ENCODE data around the gene FCHO1.

The FCHO1 gene

GRCh38 chr19:17735410-17735809, 15.9 kb upstream of the FCHO1 start:
- no peak for DNase-seq (ENCODE audit: low read depth in 2 of 2)

GRCh38 chr19:17737690-17738153, 13.6 kb upstream of the FCHO1 start:
- no peak for DNase-seq (ENCODE audit: low read depth in 2 of 2)

- no peak for DNase-seq (ENCODE audit: low read depth in 2 of 2)
These were observed 12.0 kb upstream of the FCHO1 start for GRCh38 chr19:17739121-17739875.

- DNase-seq (ENCODE audit: low read depth in 2 of 2) = no peak
These were observed 9.8 kb upstream of the FCHO1 start for GRCh38 chr19:17741456-17741855.

GRCh38 chr19:17743874-17744580, 7.2 kb upstream of the FCHO1 start:
- no peak for DNase-seq (ENCODE audit: low read depth in 2 of 2)

GRCh38 chr19:17747205-17748098, 3.8 kb upstream of the FCHO1 start:
- DNase-seq (ENCODE audit: low read depth in 2 of 2) = peak; percentile 88 to 90

- no peak for DNase-seq (ENCODE audit: low read depth in 2 of 2)
These were observed 2.2 kb upstream of the FCHO1 start for GRCh38 chr19:17748884-17749638.

- DNase-seq (ENCODE audit: low read depth in 2 of 2) = peak in 1 of 2 donors; percentile 19
These were observed 1.4 kb upstream of the FCHO1 start for GRCh38 chr19:17749912-17750317.

- DNase-seq (ENCODE audit: low read depth in 2 of 2) = no peak
These were observed 616 bp downstream of the FCHO1 start for GRCh38 chr19:17751912-17752273.

- no peak for DNase-seq (ENCODE audit: low read depth in 2 of 2)
These were observed 1.8 kb downstream of the FCHO1 start for GRCh38 chr19:17752865-17753639.

- DNase-seq (ENCODE audit: low read depth in 2 of 2) = no peak
These were observed 2.7 kb downstream of the FCHO1 start for GRCh38 chr19:17753976-17754375.

- DNase-seq (ENCODE audit: low read depth in 2 of 2) = no peak
These were observed 3.6 kb downstream of the FCHO1 start for GRCh38 chr19:17754634-17755442.

GRCh38 chr19:17755443-17755890, 4.2 kb downstream of the FCHO1 start:
- no peak for DNase-seq (ENCODE audit: low read depth in 2 of 2)

GRCh38 chr19:17755977-17756670, 4.8 kb downstream of the FCHO1 start:
- no peak for DNase-seq (ENCODE audit: low read depth in 2 of 2)

- DNase-seq (ENCODE audit: low read depth in 2 of 2) = no peak
These were observed 5.8 kb downstream of the FCHO1 start for GRCh38 chr19:17757125-17757524.

- DNase-seq (ENCODE audit: low read depth in 2 of 2) = no peak
These were observed 7.2 kb downstream of the FCHO1 start for GRCh38 chr19:17758515-17758914.

- DNase-seq (ENCODE audit: low read depth in 2 of 2) = no peak
These were observed 9.9 kb downstream of the FCHO1 start for GRCh38 chr19:17761148-17761547.

- DNase-seq (ENCODE audit: low read depth in 2 of 2) = no peak
These were observed 11.4 kb downstream of the FCHO1 start for GRCh38 chr19:17762505-17763229.

Measured in activated CD4-positive, alpha-beta T cell treated with anti-CD3 and anti-CD28 coated beads for 24 hours (primary cell).